Sigmoid colon (tissue), 4 donors: ENCODE measurements around the gene SPOCK1.

Experiments used
- CTCF ChIP-seq, 4 experiments: fragments of 450-650 bp in 3 of 4; fragments of 200-600 bp in 1 of 4; IDR thresholded peaks; one replicate each; pipeline ENCODE4 v1.5.1; 2016 to 2019; ENCODE audit warnings: antibody characterized with exemption in 4 of 4, mild to moderate bottlenecking in 3 of 4, moderate library complexity in 2 of 4
- POLR2AphosphoS5 ChIP-seq, 4 donors: sonication (generic); formaldehyde crosslinking; IDR thresholded peaks; one replicate each; pipeline ENCODE4 v1.6.1; 2017; ENCODE audit warnings: antibody characterized with exemption in 4 of 4

- TF ChIP-seq CTCF (IDR thresholded peaks at IDR 0.05) (no peak), POLR2AphosphoS5 (IDR thresholded peaks at IDR 0.05) (no peak)
Measured at GRCh38 chr5:137034213-137034612, 464.9 kb downstream of the SPOCK1 start.
